Activated CD4-positive, CD25-positive, alpha-beta regulatory T cell (primary cell): ENCODE results near the gene SLC34A3.

ENCODE experiments used
- DNase-seq, 4 experiments: peaks; one replicate each; lab custom pipeline; 2025; lab: John Stamatoyannopoulos, UW

The SLC34A3 gene

DNA sequence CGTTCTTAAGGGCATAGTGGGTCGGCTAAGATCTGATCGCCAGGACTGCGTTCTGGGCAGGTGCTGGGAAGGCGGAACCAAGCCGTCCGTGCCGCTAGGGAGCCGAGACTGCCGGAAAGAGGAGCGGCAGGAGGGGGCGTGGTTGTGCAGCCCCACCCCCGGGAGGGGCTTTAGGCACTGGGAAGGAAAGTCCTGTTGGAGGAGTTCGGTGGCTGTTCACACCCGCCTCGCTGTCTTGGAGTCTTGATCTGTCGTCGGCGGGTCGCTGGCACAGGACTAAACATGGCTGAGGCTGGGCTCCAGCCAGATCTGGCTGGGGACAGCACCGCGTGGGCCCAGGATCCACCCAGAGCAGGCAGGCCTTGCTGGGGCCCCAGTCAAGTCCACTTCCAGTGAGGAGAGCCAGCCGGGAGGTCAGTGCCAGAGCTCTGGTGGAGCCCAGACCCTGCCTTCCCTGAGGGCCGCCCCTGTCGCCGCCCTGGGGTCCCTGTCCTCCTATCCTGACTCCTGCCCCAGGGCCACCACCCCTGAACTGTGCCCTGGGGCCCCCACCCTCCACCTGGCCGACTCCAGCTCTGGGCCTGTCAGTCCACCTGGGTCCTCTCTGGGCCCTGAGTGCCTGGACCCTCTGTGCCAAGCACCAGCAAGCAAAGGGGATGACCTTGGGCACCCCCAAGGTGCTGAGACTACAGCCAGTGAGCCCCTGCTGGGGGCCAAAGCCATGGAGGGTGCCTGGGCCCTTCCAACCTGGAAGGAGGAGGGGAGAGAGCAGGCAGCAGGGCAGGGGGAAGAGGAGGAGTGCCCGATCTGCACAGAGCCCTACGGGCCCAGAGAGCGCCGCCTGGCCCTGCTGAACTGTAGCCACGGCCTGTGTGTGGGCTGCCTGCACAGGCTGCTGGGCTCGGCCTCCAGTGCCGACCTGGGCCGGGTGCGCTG, 13.2 kb upstream of the SLC34A3 start:
- DNase-seq, result no peak

DNA sequence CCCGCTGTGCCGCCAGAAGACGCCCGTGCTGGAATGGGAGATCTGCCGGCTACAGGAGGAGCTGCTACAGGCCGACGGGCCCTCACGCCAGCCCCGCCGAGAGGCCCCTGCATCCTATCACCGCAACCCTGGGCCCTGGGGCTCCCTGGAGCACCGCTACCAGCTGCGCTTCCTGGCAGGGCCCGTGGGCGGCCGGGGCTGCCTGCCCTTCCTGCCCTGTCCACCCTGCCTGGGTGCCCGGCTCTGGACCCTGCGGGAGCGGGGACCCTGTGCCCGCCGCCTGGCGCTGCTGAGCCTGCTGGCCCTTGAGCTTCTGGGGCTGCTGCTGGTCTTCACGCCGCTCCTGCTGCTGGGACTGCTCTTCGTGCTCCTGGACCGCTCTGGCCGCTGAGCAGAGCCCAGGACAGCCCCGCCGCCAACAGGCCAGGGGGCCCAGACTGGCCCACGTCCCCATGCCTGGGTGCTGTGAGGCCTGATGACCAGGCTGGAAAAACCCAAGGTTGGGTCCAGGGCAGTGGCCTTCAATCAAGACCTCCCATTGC, 12.4 kb upstream of the SLC34A3 start:
- no peak for DNase-seq

DNA sequence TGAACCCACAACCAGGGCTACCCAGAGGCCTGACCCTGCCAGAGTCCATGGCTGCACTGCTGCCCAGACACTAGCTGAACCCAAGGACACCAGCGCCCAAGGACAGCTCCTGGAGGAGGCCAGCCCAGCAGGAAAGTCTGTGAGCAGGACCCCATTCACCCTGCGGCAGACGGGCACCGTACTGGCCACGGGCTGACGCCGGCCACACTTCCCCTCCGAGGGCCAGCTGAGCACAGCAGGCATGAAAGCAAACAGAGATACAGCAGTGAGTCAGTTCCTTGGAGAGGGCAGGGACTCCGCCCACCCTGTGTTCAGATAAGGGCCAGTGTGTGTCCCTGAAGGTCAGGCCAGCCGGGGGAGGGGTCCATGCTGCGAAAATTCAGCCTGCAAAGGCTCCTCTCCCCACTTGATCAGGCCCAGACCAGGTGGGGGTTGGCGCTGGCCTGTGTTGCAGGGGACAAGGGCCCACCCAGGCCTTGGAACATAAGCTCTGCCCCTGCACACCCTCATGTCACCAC, 11.9 kb upstream of the SLC34A3 start:
- no peak for DNase-seq

DNA sequence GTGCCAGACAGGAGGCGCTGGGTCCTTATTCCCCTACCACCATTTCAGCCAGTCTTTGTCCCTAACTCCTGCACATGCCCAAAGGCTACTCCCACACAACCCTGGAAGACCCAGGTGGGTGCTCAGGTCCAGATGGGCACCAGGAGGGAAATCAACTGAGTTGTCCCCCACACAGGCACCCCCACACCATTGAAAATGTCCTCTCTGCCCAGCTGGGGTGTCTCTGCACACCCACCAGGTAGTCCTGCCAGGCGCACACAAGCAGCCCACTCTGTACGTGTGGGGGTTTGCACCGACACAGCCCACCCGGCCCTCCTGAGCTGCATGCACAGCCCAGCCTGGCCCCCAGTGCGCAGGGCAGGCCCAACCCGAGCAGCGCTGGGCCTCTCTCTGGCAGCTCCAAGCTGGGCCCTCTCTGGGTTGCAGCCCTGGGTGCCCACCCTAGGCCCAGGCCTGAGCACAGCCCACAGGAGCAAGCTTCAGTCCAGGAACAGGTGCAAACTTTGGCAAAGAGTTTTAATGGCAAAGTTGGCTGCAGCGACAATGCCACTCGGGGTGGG, 10.9 kb upstream of the SLC34A3 start:
- no peak for DNase-seq

DNA sequence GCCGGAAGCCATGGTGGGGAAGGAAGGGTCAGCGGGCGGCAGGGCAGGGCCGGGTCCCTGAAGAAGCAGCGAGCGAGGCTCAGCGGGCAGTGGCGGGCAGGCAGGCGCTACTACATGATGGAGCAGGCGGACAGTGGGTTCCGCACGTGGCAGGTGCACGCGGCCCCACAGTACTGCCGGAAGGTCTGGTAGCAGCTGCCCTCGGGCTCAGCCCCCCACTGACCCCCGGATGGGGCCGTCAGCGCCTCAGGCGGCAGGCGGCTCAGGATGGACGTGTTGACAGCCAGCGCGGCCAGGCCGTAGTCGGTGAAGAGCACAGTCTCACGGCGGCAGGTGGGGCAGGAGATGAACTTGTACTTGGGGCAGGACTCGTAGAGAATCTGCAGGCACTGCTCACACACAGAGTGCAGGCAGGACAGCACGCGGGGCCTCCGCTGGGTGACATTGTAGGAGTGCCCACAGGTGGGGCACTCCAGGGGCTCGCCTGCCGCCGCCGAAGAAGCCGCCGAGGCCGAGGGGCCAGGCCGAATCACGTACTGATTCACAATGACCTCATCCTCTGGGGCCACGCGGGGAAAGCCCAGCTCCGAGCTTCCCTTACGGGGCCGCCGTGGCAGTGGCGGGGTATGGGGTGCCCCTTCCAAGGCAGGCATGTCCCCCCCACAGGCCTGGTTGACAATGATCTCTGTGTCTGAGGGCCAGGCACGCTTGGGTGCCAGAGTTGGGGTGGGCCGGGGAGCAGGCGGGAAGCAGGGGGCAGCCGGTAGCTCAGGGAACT, 10.2 kb upstream of the SLC34A3 start:
- no peak for DNase-seq

DNA sequence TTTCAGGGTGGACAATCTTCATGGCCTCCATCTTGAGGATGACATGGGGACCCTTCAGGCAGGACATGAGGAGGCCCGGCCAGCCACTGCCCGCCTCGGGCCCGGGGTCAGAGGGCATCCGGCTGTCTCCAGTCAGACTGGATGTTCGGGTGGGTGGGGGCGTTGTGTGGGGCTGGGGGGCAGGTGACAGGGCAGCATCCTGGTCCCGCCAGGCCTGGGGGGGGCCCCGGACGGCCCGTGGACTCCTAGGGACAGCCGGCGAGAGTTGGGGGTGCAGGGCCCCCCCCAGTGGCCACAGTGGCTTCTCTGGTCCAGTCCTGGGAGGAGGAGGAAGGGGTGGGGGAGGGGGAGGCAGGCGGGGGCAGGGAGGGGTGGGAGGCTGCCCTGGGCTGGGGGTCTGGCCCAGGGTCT, 9.6 kb upstream of the SLC34A3 start:
- DNase-seq, result no peak

DNA sequence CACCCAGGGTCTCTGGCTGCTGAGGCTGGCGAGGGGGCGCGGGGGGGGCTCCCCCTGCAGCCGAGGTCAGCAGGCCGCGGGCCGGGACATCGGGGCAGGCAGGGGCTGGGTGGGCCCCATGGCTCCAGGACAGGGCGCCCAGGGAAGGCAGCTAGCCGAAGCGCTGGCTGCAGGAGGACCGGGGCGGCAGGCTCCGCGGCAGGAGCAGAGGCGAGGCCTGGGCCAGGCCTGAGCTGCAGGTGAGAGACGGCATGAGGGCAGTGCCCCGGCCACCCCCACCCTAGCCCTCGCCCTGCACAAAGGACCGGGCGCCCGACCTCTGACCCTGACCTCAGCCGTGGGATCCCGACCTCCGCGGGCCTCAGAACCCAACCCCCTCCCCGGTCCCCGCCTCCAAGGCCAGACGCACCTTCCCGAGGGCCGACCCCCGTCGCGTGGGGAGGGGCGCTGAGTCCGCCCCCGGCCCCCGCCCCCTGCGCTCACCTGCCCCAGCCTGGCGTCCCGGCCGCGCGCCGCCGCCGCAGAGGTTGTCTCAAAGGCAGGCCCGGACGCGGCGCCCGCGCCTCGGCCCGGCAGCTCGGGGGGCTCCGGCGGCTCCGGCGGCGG, 9.1 kb upstream of the SLC34A3 start:
- DNase-seq, result no peak

DNA sequence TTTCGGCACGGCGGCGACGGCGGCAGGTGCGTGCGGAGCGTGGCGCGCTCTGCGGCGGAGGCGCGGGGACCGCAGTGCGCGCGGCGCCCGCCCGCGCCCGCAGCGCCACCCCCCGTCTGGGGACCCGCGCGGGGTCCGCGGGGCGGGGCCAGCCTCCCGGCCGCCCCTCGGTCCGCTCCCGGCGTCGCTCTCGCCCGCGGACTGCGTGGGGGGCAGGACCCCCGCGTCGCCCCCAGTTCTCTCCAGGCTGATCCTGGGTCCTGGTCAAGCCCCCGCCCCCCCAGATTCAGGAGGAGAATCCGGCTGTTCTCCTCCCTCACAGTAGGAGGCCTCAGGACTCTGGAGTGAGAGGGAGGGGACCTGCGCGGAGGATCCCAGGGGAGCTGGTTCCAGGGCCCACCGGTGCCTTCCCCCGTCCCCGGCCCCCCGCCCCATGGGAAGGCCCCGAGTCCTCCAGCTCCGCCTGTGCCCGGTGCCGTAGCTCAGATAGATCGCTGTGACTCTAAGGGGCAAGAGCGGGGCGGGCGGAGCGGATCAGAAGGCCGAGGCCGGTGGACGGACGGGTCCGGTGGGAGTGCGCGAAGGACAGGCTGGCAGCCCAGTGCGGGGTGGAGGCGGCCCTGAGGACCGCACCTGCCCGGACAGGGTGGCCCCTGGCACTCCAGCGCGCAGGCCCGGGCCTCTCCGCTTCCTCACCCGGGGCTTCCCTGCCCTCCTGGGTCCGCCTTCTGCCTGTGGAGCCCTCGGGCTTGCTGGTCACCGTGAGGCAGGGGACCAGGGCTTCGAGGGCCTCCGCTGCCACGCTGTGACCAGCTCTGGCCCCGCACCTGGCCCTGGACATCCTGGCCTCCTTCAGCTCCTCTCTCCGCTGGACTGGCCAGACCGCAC, 8.3 kb upstream of the SLC34A3 start, which contains the start of gene RNF208:
Gene RNF208, minus strand, starts transcription at position 51 of the 888 bp plus-strand sequence. CDS start 1,028 bp downstream, outside the sequence.
- DNase-seq, result no peak

DNA sequence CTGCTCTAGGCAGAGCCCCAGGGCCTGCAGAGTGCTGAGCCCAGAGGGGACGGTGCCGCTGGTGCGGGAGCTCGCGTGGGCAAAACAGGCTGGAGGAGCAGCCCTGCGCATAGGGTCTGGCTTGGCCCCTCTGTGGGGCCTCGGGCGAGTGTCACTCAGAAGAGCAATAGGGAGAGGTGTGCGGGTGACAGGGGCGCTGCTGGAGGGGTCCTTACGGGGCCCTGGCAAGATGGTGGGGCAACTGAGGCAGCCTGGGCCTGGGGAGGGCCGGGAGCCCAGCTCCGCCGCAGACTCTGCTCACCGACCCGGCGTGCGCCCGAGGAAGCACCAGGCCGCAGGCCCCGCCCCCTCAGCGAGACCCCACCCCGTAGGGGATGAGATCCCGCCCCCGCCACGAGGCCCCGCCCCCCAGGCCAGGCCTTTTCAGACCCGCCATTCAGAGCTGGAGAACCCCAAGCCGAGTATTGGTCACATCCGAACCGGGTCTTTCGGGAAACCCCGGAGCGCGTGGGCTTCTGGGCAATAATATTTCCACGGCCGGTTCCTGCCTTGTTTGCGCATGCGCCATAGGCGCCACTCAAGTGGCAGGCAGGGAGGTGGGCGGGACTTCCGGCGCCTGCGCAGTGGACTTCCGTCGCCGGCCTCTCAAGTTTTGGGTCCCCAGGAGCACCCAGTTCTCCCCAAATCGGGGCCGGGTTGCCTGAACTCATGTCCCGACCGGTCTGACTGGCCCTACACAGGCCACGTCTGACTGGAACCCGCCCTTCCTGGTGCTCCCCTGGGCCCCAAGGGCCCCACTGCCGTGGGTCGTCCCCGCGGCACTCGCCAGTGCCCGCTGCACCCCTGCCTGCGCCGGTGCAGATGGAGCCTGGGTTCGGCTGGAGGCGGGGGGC, 7.4 kb upstream of the SLC34A3 start:
- peak; percentile 96 to 98 (median 98) for DNase-seq

DNA sequence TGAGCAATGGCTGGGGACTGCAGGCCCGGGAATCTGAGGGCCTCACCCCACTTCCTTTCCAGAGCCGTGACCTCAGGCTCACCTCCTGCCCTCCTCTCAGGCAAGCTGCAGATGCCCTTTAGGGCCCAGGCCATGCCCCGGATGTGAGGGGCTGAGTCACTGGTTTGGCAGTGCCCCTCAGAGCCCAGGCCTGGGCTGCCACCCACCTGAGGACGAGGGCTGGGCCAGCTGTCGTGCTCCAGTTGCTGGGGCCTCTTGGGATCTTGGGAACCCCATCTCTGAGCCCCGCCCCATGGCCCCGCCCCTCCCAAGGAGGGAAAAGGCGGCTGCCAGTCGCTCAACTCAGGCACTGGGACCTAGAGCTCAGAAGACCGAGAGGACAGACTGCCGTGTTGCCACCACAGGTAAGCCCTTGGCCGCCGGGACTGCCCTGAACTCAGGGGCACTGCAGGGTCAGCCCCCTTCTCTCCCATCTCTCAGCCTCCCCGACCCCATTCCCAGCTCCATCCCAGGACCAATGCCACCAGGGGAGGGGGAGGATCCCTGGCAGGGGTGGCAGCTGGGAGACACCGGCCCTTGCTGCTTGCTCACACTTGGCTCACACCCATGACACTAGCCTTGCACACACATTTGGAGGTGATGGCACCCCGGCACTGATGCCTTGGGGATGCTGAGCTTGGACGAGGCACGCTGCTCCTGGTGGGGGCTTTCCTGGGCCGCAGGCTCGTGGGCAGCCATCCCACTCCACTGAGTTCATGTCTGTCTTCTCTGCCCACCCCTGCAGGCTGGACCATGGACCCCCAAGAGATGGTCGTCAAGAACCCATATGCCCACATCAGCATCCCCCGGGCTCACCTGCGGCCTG, 5.6 kb upstream of the SLC34A3 start, which contains the start of gene CYSRT1:
Gene CYSRT1, plus strand, starts transcription at position 345 of the 865 bp plus-strand sequence. Its CDS starts 448 bp downstream, at position 793.
- no peak for DNase-seq

DNA sequence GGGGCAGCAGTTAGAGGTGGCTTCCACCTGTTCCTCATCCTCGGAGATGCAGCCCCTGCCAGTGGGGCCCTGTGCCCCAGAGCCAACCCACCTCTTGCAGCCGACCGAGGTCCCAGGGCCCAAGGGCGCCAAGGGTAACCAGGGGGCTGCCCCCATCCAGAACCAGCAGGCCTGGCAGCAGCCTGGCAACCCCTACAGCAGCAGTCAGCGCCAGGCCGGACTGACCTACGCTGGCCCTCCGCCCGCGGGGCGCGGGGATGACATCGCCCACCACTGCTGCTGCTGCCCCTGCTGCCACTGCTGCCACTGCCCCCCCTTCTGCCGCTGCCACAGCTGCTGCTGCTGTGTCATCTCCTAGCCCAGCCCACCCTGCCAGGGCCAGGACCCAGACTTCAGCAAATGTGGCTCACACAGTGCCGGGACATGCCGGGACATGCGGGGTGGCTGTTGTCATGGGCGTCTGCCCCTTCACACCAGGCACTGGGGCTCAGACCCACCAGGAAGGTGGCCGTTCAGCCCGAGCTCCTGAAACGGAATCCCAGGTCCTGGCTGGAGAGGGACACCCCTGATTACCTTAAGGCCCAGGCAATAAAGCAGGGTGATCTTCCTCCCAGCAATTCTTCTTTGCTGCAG, 4.9 kb upstream of the SLC34A3 start:
- DNase-seq, result no peak

DNA sequence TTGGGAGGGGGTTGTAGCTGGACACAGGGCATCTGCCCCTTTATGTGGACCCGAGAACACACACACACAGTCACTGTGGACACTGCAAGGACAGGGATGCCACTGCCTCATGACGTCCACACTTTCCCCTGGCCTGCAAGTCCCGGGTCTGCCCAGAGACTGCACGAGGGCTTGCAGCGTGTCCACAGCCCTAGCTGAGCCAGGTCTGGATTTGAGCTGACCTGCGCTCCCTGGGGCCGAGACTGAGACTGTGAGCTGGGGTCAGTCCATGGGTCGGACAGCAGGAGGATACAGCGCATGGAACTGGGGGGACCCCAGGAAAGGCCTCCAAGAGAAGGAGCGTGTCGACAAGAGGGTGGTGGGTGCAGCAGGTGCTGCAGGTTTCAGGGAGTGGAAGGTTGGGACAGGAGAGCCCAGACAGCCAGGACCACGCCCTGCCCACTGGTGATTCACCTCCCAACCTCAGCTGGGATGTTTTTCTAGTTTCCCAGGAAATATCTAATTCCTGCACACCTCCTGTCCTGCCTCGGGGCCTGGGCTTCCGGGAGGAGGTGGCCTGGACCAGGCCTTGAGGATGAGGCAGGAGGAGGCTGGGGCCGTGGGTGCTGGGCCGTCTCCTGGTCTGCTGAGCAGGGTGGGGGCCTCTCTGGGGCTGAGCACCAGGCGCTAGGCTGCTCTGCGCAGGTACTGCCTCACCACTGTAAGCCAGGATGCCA, 4.2 kb upstream of the SLC34A3 start:
- no peak for DNase-seq

DNA sequence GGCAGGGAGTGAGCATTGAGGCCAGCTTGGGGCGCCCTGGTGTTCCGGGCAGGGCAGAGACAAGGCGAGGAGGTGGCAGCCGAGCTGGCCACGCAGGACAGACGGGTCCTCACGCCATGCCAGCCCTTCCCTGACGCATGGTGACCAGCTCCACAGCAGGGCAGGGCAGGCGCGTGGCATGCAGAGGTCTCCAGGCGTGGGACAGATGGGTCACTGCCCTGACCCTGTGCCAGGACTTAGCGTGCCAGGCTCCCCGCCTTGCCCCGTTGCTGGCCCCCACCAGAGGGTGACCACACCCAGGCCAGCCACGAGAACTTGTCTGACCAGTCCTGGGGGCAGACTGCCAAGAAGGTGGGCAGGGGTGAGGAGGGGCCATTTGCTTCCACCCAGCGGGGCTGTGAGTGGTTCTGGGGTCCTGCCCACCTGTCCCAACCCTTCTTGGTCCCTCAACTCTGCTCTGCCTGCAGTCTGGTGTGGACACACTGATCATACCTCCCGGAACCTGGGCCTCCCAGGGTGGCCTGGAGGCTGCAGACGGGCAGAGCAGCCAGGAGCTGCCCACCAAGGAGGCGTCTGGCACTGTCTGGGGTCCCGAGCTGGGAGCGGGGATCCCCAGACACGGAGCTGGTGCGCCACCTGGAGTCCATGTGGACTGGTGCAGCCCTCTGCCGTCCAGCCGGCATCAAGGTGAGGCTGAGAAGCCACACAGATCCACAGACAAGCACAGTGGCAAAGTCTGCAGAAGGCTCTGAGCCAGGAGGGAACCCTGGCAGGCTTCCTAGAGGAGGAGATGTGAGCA, 3.4 kb upstream of the SLC34A3 start, which contains the start of gene RNF224:
Gene RNF224, plus strand, starts transcription at position 449 of the 799 bp plus-strand sequence. CDS start 834 bp downstream, outside the sequence.
- peak; percentile 60 to 67 (median 64) for DNase-seq

DNA sequence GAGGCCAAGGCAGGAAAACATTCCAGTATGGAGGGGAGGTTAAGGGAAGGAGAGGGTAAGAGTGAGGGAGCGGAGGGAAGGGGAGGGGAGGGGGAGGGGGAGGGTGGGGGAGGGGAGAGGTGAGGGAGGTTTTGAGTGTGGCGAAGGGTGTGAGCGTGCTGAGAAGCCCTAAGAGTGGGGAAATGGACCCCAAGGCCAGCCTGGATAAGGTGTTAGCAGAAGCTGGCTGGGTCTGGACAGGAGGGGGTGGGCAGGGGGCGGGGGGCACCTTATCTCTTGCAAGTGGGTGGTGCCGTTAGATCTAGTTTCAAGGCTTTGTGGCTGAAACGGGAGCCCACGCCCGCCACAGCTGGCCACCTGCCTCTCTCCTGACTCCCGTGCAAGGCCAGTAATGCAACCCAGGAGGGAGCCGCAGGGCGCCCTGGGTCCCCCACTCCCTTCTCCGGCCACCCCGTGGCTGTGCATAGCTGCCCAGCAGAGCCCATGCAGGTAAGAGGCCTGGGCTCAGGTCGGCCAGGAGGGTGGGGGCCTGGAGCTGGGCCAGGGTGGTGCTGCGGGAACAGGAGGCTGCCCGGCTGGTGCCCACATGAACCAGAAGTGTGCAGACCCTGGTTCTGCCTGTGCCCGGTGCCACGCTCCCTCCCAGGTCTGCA, 2.7 kb upstream of the SLC34A3 start:
- DNase-seq, result no peak

DNA sequence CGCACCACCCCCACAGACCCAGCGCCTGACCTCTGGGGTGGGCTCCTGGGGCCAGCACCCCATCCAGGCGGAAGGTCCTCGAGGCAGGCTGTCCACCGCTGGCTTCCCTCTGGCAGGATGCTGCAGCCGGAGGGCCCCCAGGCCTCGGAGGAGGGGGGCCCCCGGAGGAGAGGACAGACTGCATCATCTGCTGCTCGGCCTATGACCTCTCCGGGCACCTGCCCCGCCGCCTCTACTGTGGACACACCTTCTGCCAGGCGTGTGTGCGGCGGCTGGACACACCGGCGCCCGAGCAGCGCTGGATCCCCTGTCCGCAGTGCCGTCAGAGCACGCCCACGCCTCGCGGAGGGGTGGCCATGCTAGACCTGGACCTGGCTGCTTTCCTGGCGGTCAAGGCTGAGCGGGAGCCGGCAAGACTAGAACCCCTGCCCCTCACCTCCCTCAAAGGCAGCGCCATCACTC, 2.2 kb upstream of the SLC34A3 start:
- DNase-seq, result no peak
